GM12872 (cell line): Measurements from ENCODE around the gene CEACAM4.

Experiments used
- TF ChIP-seq, protein P1 (sequence below): IDR thresholded peaks from 3 replicates; pipeline ENCODE4 v1.5.1; 2011; ENCODE audit warnings: low read depth, mild to moderate bottlenecking, low read length, moderate library complexity; ENCODE audit not compliant: insufficient read depth

CEACAM4 gene

GRCh38 chr19:41626877-41627276 lies at the start of gene CEACAM4:
TSS of gene CEACAM4 (minus strand) at chr19:41627074. CDS start at chr19:41626963, 111 bp downstream.
- TF ChIP-seq, protein P1, sequence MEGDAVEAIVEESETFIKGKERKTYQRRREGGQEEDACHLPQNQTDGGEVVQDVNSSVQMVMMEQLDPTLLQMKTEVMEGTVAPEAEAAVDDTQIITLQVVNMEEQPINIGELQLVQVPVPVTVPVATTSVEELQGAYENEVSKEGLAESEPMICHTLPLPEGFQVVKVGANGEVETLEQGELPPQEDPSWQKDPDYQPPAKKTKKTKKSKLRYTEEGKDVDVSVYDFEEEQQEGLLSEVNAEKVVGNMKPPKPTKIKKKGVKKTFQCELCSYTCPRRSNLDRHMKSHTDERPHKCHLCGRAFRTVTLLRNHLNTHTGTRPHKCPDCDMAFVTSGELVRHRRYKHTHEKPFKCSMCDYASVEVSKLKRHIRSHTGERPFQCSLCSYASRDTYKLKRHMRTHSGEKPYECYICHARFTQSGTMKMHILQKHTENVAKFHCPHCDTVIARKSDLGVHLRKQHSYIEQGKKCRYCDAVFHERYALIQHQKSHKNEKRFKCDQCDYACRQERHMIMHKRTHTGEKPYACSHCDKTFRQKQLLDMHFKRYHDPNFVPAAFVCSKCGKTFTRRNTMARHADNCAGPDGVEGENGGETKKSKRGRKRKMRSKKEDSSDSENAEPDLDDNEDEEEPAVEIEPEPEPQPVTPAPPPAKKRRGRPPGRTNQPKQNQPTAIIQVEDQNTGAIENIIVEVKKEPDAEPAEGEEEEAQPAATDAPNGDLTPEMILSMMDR: no peak

GRCh38 chr19:41671486-41671885 lies 44.6 kb upstream of the CEACAM4 start:
- TF ChIP-seq, protein P1: no peak

DNA sequence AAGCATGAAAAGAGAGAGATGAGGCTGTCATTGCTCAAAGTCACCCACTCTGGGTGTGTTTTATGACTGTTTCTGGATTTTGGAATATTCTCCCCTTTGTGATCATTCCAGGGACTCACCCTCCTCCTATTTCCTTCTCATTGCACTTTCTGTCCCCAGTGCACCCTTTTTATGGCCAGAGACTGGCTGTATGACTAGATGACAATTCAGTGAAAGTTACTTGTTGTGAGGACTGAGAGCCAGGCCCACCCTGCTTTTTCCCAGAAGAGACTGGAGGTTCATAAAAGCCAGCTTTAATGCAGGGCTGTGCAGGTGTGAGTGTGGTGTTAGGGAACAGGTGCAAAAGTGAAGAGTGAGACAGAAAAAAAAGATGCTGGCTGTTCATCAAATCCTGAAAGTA lies 43.9 kb upstream of the CEACAM4 start:
- TF ChIP-seq, protein P1: no peak

DNA sequence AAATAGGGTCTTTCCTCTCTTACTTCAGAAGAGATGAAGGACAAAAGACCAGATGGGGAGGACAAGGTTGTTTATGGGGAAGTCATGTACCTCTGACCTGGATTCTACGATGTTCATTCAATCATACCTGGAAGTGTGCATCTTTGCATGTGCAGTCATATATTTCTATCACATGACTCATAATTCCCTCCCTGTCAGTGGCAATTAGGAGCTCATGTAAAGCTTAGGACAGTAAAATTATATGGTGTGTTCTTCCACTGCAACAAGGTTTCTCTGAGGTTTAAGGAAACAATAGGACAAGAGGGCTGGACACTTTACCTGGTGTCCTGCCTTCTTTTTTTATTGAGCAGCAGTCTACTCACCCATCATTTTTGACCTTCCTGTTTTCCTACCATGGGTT lies 41.4 kb upstream of the CEACAM4 start:
- TF ChIP-seq, protein P1: no peak

DNA sequence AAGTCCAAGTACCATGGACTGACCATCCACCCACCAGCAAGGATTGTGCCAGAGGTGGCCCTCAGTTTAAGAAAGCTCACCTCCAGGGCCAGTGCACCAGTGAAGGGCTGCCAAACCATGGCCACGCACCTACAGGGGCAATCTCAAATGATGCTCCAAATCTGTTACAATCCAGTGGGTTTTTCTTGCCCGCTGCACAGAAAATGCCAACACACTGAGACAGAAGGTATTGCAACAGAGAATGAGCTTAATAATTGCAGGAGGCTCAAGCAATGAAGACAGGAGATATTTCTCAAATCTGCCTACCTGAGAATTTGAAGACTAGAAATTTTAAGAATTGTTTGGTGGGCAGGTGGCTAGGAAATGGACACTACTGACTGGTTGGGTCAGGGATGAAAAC lies 39.2 kb upstream of the CEACAM4 start:
- TF ChIP-seq, protein P1: no peak

DNA sequence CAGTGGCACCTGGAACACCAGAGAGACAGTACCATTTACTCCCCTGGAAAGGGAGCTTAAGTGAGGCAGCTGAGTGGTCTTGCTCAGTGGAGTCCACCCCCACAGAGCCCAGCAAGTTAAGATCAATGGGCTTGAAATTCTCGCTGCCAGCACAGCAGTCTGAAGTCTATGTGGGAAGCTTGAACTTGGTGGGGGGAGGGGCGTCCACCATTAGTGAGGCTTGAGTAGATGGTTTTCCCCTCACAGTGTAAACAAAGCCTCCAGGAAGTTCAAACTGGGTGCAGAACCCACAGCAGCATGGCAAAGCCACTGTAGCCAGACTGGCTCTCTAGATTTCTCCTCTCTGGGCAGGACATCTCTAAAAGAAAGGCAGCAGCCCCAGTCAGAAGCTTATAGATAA lies 30.3 kb upstream of the CEACAM4 start:
- TF ChIP-seq, protein P1: no peak

DNA sequence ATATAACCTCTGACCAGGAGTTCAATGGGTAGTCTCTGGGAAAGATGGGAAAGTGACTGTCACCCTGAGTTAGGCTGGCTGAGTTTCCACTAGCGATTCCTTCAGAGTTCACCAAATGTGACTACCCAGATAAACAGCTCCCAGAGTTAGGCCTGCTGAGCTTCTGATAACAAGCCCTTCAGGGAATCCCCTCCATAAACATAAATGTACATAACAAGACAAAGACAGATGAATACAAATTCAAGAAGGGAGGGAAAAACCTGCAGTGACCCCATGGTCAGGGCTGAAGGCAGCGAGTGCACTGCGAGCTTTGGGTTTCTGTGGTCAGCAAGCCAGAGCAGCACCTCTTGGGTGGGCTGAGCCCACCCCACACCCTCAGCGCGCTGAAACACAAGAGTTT lies 25.4 kb upstream of the CEACAM4 start:
- TF ChIP-seq, protein P1: no peak

GRCh38 chr19:41649827-41650226 lies 23.0 kb upstream of the CEACAM4 start:
- TF ChIP-seq, protein P1: no peak
